Measurements from ENCODE around the gene LPXN.

- TF ChIP-seq POLR2AphosphoS5 (IDR thresholded peaks at IDR 0.05) (no peak), CTCF (IDR thresholded peaks at IDR 0.05 in 8 of 11, conservative IDR thresholded peaks at IDR 0.05 in 3 of 11) (no peak)
Observed at GRCh38 chr11:58526721-58527120, 48.9 kb downstream of the LPXN start.

Measured in spleen (tissue), 7 donors.